T-helper 2 cell treated with Interferon-gamma antibody and Interleukin-4, amounts not matched to agents 5 μg/mL and 100 μg/mL, for 36 hours (primary cell): ENCODE measurements around the gene THOC3.
"Not testable (repeated sequence)": the region's sequence is repeated elsewhere in the genome, so short reads cannot be mapped to it uniquely, and the experiment has no call there.

ENCODE experiments used
- DNase-seq: peaks from one replicate; pipeline ENCODE4 v3.0.0; 2021; ENCODE audit warnings: low spot score
- H3K27ac Mint-ChIP-seq: one replicate; pipeline ENCODE4 v1.8.0; 2021; ENCODE audit warnings: mild to moderate bottlenecking, mixed read lengths
- H3K27me3 Mint-ChIP-seq: one replicate; pipeline ENCODE4 v1.8.0; 2021; ENCODE audit warnings: low read depth, mixed read lengths
- H3K36me3 Mint-ChIP-seq: one replicate; pipeline ENCODE4 v1.8.0; 2021; ENCODE audit warnings: low read depth, mixed read lengths
- H3K4me1 Mint-ChIP-seq: one replicate; pipeline ENCODE4 v1.8.0; 2021; ENCODE audit warnings: low read depth, mixed read lengths
- H3K4me3 Mint-ChIP-seq: one replicate; pipeline ENCODE4 v1.8.0; 2022; ENCODE audit warnings: mild to moderate bottlenecking, moderate library complexity, mixed read lengths
- H3K9me3 Mint-ChIP-seq: one replicate; pipeline ENCODE4 v1.8.0; 2021; ENCODE audit warnings: mixed read lengths

THOC3 gene

GRCh38 chr5:175915066-175916037 lies 52.8 kb downstream of the THOC3 start:
- not testable (repeated sequence) for DNase-seq, H3K4me1 Mint-ChIP-seq, H3K27me3 Mint-ChIP-seq, H3K9me3 Mint-ChIP-seq, H3K36me3 Mint-ChIP-seq
- Mint-ChIP-seq H3K27ac (peak overlapping the region; percentile 58), H3K4me3 (peak overlapping the region; percentile 60)

- not testable (repeated sequence) for H3K9me3 Mint-ChIP-seq, H3K27me3 Mint-ChIP-seq, H3K4me1 Mint-ChIP-seq, H3K27ac Mint-ChIP-seq, DNase-seq, H3K36me3 Mint-ChIP-seq, H3K4me3 Mint-ChIP-seq
Observed at GRCh38 chr5:175913835-175914672, 54.1 kb downstream of the THOC3 start.

DNA sequence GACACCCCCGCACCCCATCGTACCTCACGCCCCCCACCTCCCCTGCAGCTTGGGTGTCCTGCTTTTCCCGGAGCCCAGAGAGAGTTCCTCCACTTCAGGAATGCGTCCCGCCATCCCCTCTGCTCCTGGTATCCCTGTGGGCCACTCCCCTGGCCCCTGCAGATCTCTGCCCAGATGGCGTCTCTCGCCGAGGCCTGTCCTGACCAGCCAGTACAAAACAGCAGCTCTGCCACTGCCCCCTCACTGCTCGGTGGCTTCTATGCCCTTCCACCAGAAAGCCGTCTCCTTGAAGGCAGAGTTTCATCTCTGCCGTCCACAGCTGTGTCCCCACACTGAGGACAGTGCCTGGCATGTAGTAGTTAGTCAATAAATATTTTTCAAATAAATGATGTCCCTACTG lies 58.0 kb downstream of the THOC3 start:
- not testable (repeated sequence) for H3K36me3 Mint-ChIP-seq, H3K4me1 Mint-ChIP-seq, H3K4me3 Mint-ChIP-seq, H3K27ac Mint-ChIP-seq, H3K9me3 Mint-ChIP-seq, DNase-seq, H3K27me3 Mint-ChIP-seq
